K562 (cell line): Measurements from ENCODE around the gene GSTT2B. TPM values are rescaled to one million over a fixed set of nuclear protein-coding genes. Genes with fewer than 3 reads are reported as not detected.

Experiments used
- CREM ChIP-seq: IDR thresholded peaks from 2 replicates; pipeline ENCODE4 v1.6.1; 2014; ENCODE audit warnings: antibody characterized with exemption, low read depth
- HNRNPK ChIP-seq: fragments of 200-400 bp; formaldehyde crosslinking; IDR thresholded peaks from one replicate; pipeline ENCODE4 v1.6.1; 2018; ENCODE audit warnings: mild to moderate bottlenecking, low read depth, low read length; ENCODE audit not compliant: poor library complexity, severe bottlenecking
- MBD2 ChIP-seq: sonication (generic); IDR thresholded peaks from 2 replicates; pipeline ENCODE4 v1.6.1; 2016; ENCODE audit warnings: low read depth, borderline replicate concordance
- MTA2 ChIP-seq: fragments of 450-650 bp; IDR thresholded peaks from 2 replicates; pipeline ENCODE4 v1.6.1; 2016; ENCODE audit warnings: low read depth
- SIX5 ChIP-seq, 2 experiments: IDR thresholded peaks; 2 replicates each; pipeline ENCODE4 v1.6.1; 2011; ENCODE audit warnings: low read length in 2 of 2, borderline replicate concordance in 1 of 2, low read depth in 1 of 2, mild to moderate bottlenecking in 1 of 2, moderate library complexity in 1 of 2; ENCODE audit not compliant: insufficient read depth in 1 of 2
- polyA plus RNA-seq, 8 experiments: library from polyadenylated mRNA; depleted of rRNA in 4 of 8; stranded (reverse) in 5 of 8; unstranded in 3 of 8; fragments of >200 nt; fragmentation: Nextera tagmentation in 2 of 8; fragmentation: Illumina TruSeq in 1 of 8; extraction: Ambion mirVana in 2 of 8; extraction: Trizol in 1 of 8; gene quantifications; 2 replicates each; pipeline versions ENCODE4 v1.2.1 to v1.2.3, GENCODE V29; 2011 to 2014; ENCODE audit warnings: inconsistent platforms in 1 of 8, missing spikeins in 1 of 8
- total RNA-seq, 7 experiments: library from RNA; depleted of rRNA in 6 of 7; stranded (reverse); fragments of >200 nt in 6 of 7; fragmentation: Illumina TruSeq in 2 of 7; extraction: Trizol in 2 of 7; gene quantifications; 2 replicates each; pipeline versions ENCODE4 v1.2.1 to v1.2.3, GENCODE V29; 2011 to 2021; ENCODE audit warnings: low replicate concordance in 1 of 7
- TF ChIP-seq, protein P1 (sequence below): fragments of 150-350 bp; conservative IDR thresholded peaks from 2 replicates; pipeline ENCODE4 v1.6.1; 2014; ENCODE audit warnings: low read length
- TF ChIP-seq, protein P2 (sequence below): IDR thresholded peaks from 2 replicates; pipeline ENCODE4 v1.6.1; 2012; ENCODE audit warnings: low read depth, low read length, improper control_type of control experiment, borderline replicate concordance
- TF ChIP-seq, protein P3 (sequence below): fragments of 450-650 bp; IDR thresholded peaks from 2 replicates; pipeline ENCODE4 v1.6.1; 2014; ENCODE audit warnings: low read depth, mild to moderate bottlenecking, moderate library complexity, borderline replicate concordance

The GSTT2B gene
- total and polyA plus RNA-seq, 9 of the 15 experiments (the other 6 are each of a cell fraction or from before 2014, with no cell fraction given) = not detected

DNA sequence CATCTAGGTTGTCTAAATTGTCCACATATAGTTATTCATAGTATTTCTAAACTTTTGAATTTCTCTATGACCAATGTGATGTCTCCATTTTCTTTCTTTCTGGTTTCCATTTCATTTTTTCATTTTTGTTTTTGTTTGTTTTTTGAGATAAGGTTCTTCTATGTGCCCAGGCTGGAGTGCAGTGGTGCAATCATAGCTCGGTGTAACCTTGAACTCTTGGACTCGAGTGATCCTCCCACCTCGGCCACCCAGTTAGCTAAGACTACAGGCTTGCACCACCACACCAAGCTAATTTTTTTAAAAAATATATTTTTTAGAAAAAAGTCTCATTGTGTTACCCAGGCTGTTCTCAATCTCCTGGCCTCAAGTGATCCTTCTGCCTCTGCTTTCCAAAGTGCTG lies 36.1 kb upstream of the GSTT2B start (continued):
- TF ChIP-seq MBD2 (no peak), MTA2 (no peak), HNRNPK (no peak), SIX5 (IDR thresholded peaks at IDR 0.05; ENCODE audit: borderline replicate concordance in 1 of 2, insufficient read depth in 1 of 2, low read depth in 1 of 2, low read length in 2 of 2) (no peak), CREM (no peak)
- TF ChIP-seq, protein P1, sequence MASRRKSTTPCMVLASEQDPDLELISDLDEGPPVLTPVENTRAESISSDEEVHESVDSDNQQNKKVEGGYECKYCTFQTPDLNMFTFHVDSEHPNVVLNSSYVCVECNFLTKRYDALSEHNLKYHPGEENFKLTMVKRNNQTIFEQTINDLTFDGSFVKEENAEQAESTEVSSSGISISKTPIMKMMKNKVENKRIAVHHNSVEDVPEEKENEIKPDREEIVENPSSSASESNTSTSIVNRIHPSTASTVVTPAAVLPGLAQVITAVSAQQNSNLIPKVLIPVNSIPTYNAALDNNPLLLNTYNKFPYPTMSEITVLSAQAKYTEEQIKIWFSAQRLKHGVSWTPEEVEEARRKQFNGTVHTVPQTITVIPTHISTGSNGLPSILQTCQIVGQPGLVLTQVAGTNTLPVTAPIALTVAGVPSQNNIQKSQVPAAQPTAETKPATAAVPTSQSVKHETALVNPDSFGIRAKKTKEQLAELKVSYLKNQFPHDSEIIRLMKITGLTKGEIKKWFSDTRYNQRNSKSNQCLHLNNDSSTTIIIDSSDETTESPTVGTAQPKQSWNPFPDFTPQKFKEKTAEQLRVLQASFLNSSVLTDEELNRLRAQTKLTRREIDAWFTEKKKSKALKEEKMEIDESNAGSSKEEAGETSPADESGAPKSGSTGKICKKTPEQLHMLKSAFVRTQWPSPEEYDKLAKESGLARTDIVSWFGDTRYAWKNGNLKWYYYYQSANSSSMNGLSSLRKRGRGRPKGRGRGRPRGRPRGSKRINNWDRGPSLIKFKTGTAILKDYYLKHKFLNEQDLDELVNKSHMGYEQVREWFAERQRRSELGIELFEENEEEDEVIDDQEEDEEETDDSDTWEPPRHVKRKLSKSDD = no peak
- TF ChIP-seq, protein P2, sequence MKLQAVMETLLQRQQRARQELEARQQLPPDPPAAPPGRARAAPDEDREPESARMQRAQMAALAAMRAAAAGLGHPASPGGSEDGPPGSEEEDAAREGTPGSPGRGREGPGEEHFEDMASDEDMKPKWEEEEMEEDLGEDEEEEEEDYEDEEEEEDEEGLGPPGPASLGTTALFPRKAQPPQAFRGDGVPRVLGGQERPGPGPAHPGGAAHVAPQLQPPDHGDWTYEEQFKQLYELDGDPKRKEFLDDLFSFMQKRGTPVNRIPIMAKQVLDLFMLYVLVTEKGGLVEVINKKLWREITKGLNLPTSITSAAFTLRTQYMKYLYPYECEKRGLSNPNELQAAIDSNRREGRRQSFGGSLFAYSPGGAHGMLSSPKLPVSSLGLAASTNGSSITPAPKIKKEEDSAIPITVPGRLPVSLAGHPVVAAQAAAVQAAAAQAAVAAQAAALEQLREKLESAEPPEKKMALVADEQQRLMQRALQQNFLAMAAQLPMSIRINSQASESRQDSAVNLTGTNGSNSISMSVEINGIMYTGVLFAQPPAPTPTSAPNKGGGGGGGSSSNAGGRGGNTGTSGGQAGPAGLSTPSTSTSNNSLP = no peak
- TF ChIP-seq, protein P3, sequence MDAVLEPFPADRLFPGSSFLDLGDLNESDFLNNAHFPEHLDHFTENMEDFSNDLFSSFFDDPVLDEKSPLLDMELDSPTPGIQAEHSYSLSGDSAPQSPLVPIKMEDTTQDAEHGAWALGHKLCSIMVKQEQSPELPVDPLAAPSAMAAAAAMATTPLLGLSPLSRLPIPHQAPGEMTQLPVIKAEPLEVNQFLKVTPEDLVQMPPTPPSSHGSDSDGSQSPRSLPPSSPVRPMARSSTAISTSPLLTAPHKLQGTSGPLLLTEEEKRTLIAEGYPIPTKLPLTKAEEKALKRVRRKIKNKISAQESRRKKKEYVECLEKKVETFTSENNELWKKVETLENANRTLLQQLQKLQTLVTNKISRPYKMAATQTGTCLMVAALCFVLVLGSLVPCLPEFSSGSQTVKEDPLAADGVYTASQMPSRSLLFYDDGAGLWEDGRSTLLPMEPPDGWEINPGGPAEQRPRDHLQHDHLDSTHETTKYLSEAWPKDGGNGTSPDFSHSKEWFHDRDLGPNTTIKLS = no peak
